ENCODE data around the gene IQUB.
"Not testable (repeated sequence)": the region's sequence is repeated elsewhere in the genome, so short reads cannot be mapped to it uniquely, and the experiment has no call there.

The IQUB gene

DNA sequence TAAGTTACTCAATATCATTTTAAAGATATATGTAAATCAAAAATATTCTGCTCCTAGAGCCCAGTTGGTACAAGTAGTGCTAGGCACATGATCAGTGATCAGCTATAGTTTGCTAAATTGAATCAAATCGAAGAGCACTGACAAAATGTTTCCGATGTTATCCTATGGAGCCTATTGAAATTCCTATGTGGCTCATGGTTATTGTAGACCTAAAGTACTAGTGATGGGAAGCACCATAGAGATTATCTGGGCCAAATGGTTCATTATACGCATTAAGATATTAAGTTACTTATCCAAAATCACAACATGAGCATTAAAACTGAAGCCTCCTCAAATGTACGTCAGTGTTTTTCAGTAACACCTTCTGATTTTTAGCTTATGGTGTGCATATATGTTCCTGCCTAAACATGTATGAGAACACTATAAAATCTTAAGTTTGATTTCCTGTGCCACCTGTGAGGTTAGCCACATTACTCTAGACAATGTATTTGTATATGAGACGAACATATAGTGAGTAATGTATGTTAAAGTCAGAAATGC is 103.2 kb downstream of the IQUB start:
- DNase-seq (ENCODE audit: extremely low spot score, insufficient read length, low read depth), result no peak
- FAIRE-seq, result no peak

DNA sequence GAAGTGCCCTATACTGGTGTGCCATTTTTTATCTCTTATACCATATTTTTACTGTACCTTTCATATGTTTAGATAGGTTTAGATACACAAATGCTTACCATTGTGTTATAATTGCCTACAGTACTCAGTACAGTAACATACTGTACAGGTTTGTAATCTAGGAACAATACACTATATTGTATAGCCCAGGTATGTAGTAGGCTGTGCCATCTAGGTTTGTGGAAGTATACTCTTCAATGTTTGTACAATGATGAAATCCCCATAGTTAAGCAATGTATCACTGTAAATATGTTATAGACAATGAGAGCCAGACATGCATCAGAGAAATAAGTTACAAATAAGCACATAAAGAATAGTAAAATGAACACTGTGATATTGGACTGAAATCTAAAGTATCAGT is 109.1 kb downstream of the IQUB start:
- DNase-seq (ENCODE audit: extremely low spot score, insufficient read length, low read depth) (no peak), FAIRE-seq (no peak)

GRCh38 chr7:123424463-123424862 is 109.9 kb downstream of the IQUB start:
- FAIRE-seq, result no peak
- DNase-seq (ENCODE audit: extremely low spot score, insufficient read length, low read depth), result no peak

- no peak for DNase-seq (ENCODE audit: extremely low spot score, insufficient read length, low read depth)
- no peak for FAIRE-seq
Observed at GRCh38 chr7:123423622-123424021, 110.8 kb downstream of the IQUB start.

GRCh38 chr7:123417580-123417979 is 116.8 kb downstream of the IQUB start:
- DNase-seq (ENCODE audit: extremely low spot score, insufficient read length, low read depth), result no peak
- FAIRE-seq, result no peak

DNA sequence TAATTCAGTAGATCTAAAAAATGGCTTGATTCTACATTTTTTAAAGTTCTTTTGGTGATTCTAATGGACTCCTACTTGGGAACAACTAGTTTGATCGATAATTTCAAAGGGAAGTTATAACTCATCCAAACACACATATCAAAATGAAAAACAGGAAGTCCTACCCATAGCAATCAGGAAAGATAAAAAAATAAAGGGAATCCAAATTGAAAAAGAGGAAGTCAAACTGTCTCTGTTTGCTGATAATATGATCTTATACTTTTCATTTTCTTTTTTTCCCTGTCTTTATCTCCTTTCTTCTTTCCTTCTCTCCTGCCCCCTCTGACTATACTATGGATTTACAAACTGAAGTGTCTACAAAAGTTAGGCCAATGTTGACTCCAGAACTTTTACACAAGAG is 118.8 kb downstream of the IQUB start:
- DNase-seq (ENCODE audit: extremely low spot score, insufficient read length, low read depth) (no peak), FAIRE-seq (no peak)

GRCh38 chr7:123410273-123410904 is 124.0 kb downstream of the IQUB start:
- no peak for FAIRE-seq
- no peak for DNase-seq (ENCODE audit: extremely low spot score, insufficient read length, low read depth)

DNA sequence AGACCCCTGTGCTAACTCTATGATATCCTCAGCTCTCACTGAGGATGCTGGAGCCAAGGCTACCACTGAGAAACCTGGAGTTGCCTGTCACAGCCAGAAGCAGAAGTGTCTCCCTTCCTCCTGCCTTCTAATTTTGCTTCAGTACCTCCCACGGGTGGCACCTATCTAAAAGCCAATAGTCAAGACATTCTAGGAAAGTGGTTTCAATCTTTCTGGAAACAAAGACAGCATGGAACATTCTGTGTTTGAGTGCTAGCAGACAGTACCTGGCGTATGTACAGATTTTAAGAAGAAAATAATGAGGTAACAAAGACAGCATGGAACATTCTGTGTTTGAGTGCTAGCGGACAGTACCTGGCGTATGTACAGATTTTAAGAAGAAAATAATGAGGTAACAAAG is 126.4 kb downstream of the IQUB start:
- DNase-seq (ENCODE audit: extremely low spot score, insufficient read length, low read depth); FAIRE-seq: not testable (repeated sequence)
